HG02588 (cell line): ENCODE measurements around the gene CRHR1.
"Not testable (repeated sequence)": the region's sequence is repeated elsewhere in the genome, so short reads cannot be mapped to it uniquely, and the experiment has no call there.

ENCODE experiments used
- ATAC-seq: cut with Tn5 transposase; IDR thresholded peaks from one replicate; pipeline ENCODE4 v1.9.1; 2021; ENCODE audit warnings: mild to moderate bottlenecking, moderate library complexity; ENCODE audit not compliant: unreplicated experiment

Gene CRHR1

DNA sequence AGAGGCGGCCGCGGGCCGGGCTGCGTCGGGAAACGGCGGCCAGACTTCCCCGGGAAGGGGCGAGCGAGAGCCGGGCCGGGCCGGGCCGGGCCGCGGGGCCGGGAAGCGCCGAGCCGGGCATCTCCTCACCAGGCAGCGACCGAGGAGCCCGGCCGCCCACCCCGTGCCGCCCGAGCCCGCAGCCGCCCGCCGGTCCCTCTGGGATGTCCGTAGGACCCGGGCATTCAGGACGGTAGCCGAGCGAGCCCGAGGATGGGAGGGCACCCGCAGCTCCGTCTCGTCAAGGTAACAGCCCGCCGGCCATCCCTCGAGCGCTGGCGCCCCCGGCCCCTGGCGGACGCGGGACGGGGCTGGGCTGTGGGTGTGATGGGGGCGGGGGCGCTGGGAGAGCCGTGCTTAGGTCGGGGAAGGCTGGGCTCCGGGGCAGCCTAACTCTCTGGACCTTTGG lies at the start of gene CRHR1:
Gene CRHR1 (plus strand): TSS at position 28 of the 448 bp plus-strand sequence. CDS start 225 bp downstream, at position 253.
- no peak for ATAC-seq

- no peak for ATAC-seq
Observed at GRCh38 chr17:45734598-45734997, 49.5 kb upstream of the CRHR1 start.

DNA sequence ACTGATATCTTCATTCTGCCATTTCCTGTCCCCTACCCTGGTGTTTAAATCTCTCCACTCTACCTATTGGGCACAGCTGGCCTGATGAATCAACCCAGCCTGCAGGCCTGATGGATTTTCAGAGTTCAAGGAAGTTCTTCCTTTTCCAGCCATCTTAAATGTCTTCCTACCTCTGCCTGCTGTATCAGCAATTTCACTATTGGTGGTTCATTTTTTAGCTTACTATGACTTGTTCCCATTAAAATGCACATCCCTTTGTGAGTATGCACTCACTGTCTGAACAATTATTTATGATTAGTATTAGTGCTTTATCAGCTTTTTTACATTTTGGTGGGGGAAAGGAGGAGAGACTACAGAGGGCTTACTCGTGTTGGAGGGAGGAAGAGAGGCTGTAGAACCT lies 48.6 kb upstream of the CRHR1 start:
- no peak for ATAC-seq

DNA sequence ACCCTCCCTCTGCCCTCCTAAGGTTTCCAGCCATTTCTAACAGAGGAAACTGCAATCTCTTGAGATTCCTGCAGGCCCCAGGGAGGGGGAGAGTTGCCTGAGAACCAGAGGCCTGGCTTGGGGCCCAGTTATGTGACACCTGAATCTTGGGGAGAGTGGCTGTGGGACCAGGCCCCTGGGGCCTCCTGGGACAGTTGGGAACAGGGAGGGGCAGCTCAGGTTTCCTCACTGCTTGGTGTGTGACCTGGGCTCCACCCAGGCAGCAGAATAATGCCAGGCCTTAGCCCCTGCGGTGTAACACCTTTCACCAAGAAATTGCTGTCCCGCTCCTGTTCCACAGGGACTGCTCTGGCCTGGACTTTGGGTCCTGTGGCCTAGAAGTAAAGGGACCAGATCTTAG lies 44.3 kb upstream of the CRHR1 start:
- ATAC-seq, result no peak

GRCh38 chr17:45740553-45741330 lies 43.4 kb upstream of the CRHR1 start:
- ATAC-seq, result no peak

GRCh38 chr17:45742251-45742650 lies 41.9 kb upstream of the CRHR1 start:
- ATAC-seq, result no peak

DNA sequence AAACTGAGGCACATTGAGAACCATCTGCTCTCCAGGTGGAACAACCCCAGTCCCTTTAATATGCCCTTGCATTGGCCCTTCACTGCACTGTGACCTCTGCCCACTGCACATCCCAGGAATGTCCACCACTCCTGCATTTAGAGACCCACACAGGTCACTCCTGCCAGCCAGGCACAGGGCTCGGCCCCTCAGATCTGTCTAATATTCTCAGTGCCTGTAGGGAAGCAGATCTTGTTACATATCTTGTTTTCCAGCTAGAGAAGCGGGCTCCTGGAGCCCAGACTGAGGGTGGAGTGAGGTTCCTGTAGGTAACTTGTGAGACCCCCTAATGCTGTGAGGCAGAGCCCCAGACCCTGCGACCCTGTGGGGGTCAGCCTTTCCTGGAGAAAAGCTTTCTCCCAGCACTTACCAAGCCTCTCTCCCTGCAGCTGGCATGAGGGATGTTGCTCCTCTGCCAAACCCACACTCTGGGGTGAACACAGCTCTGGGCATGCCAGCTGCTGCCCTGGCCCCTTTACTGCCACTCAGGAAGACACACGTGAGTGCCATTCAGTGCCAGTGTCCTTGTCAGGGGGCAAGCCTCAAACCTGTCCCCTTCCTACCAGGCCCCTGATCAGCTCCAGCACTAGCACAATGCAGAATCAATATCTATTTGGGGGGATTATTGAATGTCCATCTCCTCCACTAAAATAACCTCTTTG lies 40.3 kb upstream of the CRHR1 start:
- ATAC-seq, result no peak

- not testable (repeated sequence) for ATAC-seq
Observed at GRCh38 chr17:45744826-45745225, 39.3 kb upstream of the CRHR1 start.

DNA sequence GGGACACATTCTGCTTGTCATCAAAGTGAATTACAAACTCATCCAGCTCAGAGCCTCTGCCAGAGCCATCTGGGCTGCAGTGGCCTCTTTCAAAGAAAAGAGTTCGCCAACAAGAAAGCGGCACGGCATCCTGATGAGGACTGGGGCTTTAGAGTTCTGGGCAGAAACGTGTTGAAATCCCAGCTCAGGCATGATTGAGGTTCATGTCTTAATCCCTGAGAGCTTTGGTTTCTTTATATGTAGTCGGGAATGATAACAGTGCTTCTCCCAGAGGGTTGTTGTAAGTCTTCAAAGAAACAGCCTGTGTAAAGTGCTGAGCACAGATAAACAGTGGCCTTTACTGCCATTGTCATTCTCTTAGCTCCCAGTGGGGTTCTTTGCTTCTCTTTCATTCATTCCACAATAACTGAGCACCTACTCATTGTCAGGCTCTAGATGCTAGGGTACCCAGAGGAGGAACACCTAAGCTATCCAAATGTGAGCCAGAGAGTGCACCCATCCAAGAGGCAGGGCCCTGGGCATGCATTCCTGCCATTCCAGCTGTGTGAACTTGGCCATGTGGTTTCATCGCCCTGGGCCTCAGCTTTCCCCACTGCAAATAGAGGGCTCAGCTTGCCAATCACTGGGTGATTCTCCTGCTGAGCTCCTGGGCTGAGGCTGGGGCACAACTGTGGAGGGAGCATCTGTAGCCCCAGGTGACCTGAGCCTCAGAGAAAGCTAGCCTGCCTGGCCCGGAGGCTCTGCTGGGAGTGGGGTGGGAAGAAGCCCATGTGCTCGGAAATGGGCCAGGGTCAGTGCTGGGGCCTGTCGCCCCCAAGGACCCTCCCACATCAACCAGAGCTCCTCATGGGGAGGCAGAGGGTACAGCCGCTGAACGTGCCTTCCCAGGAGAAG lies 38.3 kb upstream of the CRHR1 start:
- no peak for ATAC-seq

- no peak for ATAC-seq
Observed at GRCh38 chr17:45747911-45748310, 36.2 kb upstream of the CRHR1 start.

- no peak for ATAC-seq
Observed at GRCh38 chr17:45748731-45749310, 35.3 kb upstream of the CRHR1 start.

- no peak for ATAC-seq
Observed at GRCh38 chr17:45749831-45750335, 34.2 kb upstream of the CRHR1 start.

GRCh38 chr17:45750779-45751440 lies 33.2 kb upstream of the CRHR1 start:
- no peak for ATAC-seq

DNA sequence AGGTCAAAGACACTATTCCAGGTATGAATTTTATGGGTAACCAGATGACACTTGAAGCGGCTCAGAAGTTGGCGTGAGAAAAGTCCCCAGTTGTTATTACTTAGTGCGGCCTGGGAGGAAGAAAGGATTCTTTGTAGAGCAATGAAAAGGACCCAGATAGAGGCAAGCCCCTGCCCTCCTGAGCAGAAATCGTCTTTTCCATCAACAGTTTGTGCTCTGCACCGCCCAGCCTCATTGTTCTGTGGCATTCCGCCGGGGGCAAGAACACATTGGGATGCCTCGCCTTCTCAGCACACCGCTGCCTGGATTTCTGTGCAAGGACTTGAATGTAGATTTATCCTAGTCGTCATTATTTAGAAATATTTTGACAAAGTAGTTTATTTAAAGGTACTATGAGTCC lies 32.7 kb upstream of the CRHR1 start:
- no peak for ATAC-seq

GRCh38 chr17:45752246-45752645 lies 31.9 kb upstream of the CRHR1 start:
- no peak for ATAC-seq

DNA sequence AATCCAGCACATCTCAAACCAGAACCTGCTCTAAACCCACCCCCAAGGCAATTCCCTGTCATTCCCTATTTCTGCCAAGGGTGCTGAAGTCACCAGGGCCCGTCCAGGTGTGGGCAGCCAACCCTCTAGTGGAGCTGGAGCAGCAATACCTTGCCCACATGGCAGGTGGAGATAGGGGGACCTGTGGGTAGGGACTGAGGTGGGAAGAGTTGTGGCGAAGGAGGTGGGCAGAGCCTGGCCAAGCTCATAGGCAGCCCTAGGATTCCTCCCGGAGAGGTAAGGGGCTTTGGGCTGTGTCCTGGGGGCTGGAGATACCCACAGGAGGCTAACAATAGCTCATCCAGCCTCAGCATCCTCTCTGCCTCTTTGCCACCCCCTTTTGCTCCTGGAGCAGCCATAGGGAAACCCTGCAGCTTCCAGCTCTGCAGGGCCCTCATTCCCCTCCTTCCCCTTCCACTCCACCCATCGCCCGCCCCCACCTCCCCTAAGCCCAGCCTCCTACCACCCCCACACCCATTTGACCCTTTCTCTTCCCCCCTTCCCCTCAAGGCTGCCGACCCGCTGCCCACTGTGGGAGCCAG lies 30.4 kb upstream of the CRHR1 start:
- ATAC-seq, result no peak

- ATAC-seq, result no peak
Observed at GRCh38 chr17:45755050-45755449, 29.1 kb upstream of the CRHR1 start.

- ATAC-seq, result no peak
Observed at GRCh38 chr17:45756266-45756991, 27.7 kb upstream of the CRHR1 start.
